ENCODE measurements around the gene NLRP6.

- no peak for TF ChIP-seq EZH2phosphoT487 (IDR thresholded peaks at IDR 0.05; ENCODE audit: low read depth)
- TF ChIP-seq, protein P1, sequence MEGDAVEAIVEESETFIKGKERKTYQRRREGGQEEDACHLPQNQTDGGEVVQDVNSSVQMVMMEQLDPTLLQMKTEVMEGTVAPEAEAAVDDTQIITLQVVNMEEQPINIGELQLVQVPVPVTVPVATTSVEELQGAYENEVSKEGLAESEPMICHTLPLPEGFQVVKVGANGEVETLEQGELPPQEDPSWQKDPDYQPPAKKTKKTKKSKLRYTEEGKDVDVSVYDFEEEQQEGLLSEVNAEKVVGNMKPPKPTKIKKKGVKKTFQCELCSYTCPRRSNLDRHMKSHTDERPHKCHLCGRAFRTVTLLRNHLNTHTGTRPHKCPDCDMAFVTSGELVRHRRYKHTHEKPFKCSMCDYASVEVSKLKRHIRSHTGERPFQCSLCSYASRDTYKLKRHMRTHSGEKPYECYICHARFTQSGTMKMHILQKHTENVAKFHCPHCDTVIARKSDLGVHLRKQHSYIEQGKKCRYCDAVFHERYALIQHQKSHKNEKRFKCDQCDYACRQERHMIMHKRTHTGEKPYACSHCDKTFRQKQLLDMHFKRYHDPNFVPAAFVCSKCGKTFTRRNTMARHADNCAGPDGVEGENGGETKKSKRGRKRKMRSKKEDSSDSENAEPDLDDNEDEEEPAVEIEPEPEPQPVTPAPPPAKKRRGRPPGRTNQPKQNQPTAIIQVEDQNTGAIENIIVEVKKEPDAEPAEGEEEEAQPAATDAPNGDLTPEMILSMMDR (IDR thresholded peaks at IDR 0.05; ENCODE audit: low read depth, low read length): no peak
Measured at GRCh38 chr11:329886-330253, 51.7 kb downstream of the NLRP6 start.

Data from OCI-LY3 (cell line).